Measurements from ENCODE around the gene ABHD14A. TPM values are rescaled to one million over a fixed set of nuclear protein-coding genes. Genes with fewer than 3 reads are reported as not detected.

Gene ABHD14A
- total RNA-seq, 4 donors from 2014 or later = 19.0 to 53.4 (median 24.5) TPM

- TF ChIP-seq CTCF (IDR thresholded peaks at IDR 0.05) = no peak
- no peak for ATAC-seq (ENCODE audit: low FRiP score)
- DNase-seq (ENCODE audit: low spot score) = no peak
Observed at GRCh38 chr3:52028572-52028971, 53.7 kb downstream of the ABHD14A start.

- no peak for TF ChIP-seq CTCF (IDR thresholded peaks at IDR 0.05)
- ATAC-seq (ENCODE audit: low FRiP score) = no peak
- no peak for DNase-seq (ENCODE audit: low spot score)
Observed at GRCh38 chr3:52029053-52029452, 54.2 kb downstream of the ABHD14A start.

- ATAC-seq (ENCODE audit: low FRiP score) (no peak), DNase-seq (ENCODE audit: low spot score) (no peak)
- no peak for TF ChIP-seq CTCF (IDR thresholded peaks at IDR 0.05)
Observed at GRCh38 chr3:52029535-52029934, 54.7 kb downstream of the ABHD14A start.

Small RNA genes lying within 50 kb of the gene (small RNA-seq; reads per million reads assigned to genes)
- not detected for gene AC115284.1

Other genes starting within 250 kb of the ABHD14A start
- not detected for gene IQCF6, start 195.8 kb upstream of the ABHD14A start, total RNA-seq
- not detected for gene IQCF2, start 113.4 kb upstream of the ABHD14A start, total RNA-seq
- gene IQCF5, start 99.5 kb upstream of the ABHD14A start, total RNA-seq = not detected
- gene IQCF1, start 71.7 kb upstream of the ABHD14A start, total RNA-seq = not detected
- gene RRP9, start 33.2 kb upstream of the ABHD14A start, total RNA-seq = 10 to 100 TPM; 19.2 to 55.8 (median 21.3) TPM
- 10 to 100 TPM; 19.2 to 23.9 (median 22.8) TPM for gene PARP3, start 32.7 kb upstream of the ABHD14A start, total RNA-seq
- under 1 TPM in 3 of 4 donors, not detected in 1; 0.19 to 0.37 (median 0.24) TPM for gene GPR62, start 19.7 kb upstream of the ABHD14A start, total RNA-seq
- gene PCBP4, start 7.6 kb upstream of the ABHD14A start, total RNA-seq = 10 to 100 TPM; 21.4 to 84.0 (median 23.4) TPM
- gene ABHD14B, start 1.0 kb upstream of the ABHD14A start, total RNA-seq = 10 to 100 TPM; 57.3 to 87.1 (median 80.9) TPM
- gene ACY1, start 8.5 kb downstream of the ABHD14A start, total RNA-seq = 10 to 100 TPM; 34.0 to 57.7 (median 52.1) TPM
- 1,000 to 10,000 TPM; 1,723 to 2,189 (median 1,972) TPM for gene RPL29, start 20.8 kb downstream of the ABHD14A start, total RNA-seq
- gene DUSP7, start 81.5 kb downstream of the ABHD14A start, total RNA-seq = 10 to 100 TPM in 3 of 4 donors, 1 to 10 TPM in 1; 5.5 to 22.2 (median 16.8) TPM
- 1 to 10 TPM in 3 of 4 donors, under 1 TPM in 1; 0.65 to 2.0 (median 1.2) TPM for gene POC1A, start 179.4 kb downstream of the ABHD14A start, total RNA-seq
- gene ALAS1, start 223.1 kb downstream of the ABHD14A start, total RNA-seq = 10 to 100 TPM; 29.3 to 79.7 (median 31.0) TPM